Fibroblast of the aortic adventitia (primary cell): ENCODE measurements around the gene ANXA11. TPM values are rescaled to one million over a fixed set of nuclear protein-coding genes. Genes with fewer than 3 reads are reported as not detected.

Source experiments
- DNase-seq: peaks from one replicate; pipeline ENCODE4 v3.0.0-alpha.2; 2010; ENCODE audit warnings: low read depth
- H3K4me3 ChIP-seq: 2 replicates; pipeline ENCODE4 v1.5.1; 2011; ENCODE audit warnings: low read depth, mild to moderate bottlenecking, control low read depth, low read length, moderate library complexity
- CTCF ChIP-seq: IDR thresholded peaks from 2 replicates; pipeline ENCODE4 v1.5.1; 2011; ENCODE audit warnings: mild to moderate bottlenecking, low read length, control low read depth, inconsistent platforms; ENCODE audit not compliant: insufficient read depth
- total RNA-seq: library from RNA; depleted of rRNA; stranded (reverse); fragments of >200 nt; gene quantifications from 2 replicates; pipeline ENCODE4 v1.2.3, GENCODE V29; 2012; ENCODE audit warnings: low replicate concordance

ANXA11 gene
- total RNA-seq, 1 donor: 153 TPM

- peak overlapping the region; percentile 78 for H3K4me3 ChIP-seq
- no peak for TF ChIP-seq CTCF
- DNase-seq: peak; percentile 60
These were observed 72.1 kb downstream of the ANXA11 start for GRCh38 chr10:80133206-80133605.

GRCh38 chr10:80132299-80133139 is 72.8 kb downstream of the ANXA11 start, which contains the start of gene PLAC9:
Gene PLAC9 (plus strand): TSS chr10:80132730. CDS start chr10:80132763, 33 bp downstream.
- no peak for TF ChIP-seq CTCF
- peak; percentile 53 for DNase-seq
- peak within 1 kb of the TSS; percentile 78 for H3K4me3 ChIP-seq

DNA sequence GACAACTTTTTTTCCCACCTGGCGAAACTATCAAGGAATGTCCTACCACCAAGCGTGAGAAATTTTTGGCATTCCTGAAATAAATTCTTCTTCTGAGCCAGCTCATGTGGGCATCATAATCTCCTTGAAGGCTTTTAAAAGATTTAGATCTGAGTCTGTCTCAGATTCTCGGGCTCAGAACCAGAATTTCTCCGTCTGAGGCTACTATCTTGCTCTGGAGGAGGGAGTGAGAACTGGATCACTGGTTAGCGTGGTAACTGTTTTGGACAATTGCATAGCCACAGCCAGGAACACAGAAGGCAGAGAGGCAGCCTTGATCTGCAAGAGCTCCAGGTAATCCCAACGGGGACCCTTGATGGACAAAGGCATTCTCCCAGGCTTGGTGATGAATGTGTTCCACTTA is 73.8 kb downstream of the ANXA11 start:
- TF ChIP-seq CTCF: no peak
- DNase-seq: peak; percentile 36
- H3K4me3 ChIP-seq: no peak overlapping the region

DNA sequence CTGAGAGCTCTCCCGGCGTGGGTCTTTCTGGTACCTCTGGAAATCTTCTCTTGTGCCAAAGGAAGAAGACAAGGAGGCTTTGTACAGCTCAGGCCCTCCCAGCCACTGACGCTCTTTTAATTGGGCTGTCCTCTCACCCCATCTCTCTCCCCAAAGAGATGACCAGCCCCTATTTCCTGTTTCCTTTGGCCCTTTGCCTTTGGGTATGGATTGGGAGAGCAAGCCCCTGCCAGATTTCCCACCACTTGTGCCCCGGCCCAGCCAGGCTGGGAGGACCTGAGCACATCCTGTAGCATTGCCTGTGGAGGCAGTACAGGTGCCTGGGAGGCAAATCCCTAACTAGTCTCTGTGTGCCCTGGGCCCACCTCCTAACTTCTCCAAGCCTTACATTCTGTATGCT is 78.5 kb downstream of the ANXA11 start:
- DNase-seq: no peak
- H3K4me3 ChIP-seq: no peak overlapping the region
- TF ChIP-seq CTCF: no peak

GRCh38 chr10:80122746-80123145 is 82.6 kb downstream of the ANXA11 start:
- no peak for TF ChIP-seq CTCF
- DNase-seq: no peak
- no peak overlapping the region for H3K4me3 ChIP-seq

- H3K4me3 ChIP-seq: no peak overlapping the region
- no peak for DNase-seq
- TF ChIP-seq CTCF: no peak
These were observed 83.1 kb downstream of the ANXA11 start for GRCh38 chr10:80122110-80122710.
